ENCODE data around the gene BRMS1L. TPM values are rescaled to one million over a fixed set of nuclear protein-coding genes. Genes with fewer than 3 reads are reported as not detected.

BRMS1L gene
- total and polyA plus RNA-seq, 9 donors = 4.0 to 13.3 (median 9.8) TPM

DNA sequence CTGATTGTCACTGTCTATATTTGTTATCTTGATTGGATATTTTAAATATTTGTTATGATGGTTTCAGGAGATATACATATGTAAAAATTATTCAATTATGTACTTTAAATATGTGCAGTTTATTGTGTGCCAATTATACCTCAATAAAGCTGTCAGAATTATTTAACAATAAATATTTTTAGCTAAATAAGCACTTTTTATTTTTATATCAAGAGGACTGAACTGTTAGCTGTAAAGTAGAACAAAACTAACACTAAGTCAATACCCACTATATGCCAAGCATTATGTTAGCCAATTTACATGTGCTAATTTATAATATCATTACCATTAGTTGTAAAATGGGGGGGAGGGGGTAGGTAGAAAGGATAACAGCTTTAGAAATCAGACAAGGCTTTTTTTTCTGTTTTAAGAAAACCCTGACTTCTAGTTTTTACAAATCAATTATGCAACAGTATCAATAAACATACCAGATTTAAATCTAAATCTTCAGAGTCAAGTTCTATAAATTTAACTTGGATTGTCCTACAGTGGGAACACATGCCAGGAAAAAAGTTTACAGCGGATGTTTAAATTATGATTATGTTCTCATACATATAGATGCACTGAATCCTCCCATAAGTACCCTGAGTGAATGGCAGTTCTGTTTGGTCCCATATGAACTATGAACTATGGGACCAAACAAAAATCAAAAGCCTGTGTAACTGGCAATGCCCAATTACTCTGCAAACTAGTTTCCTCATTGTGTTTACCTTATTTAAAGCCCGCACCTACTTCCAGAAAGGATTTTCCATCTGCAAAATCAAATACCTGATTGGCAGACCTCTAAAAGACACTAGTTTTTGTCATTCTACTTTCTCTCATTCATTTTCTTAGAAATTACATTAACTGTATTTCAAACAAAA lies 19.9 kb upstream of the BRMS1L start:
- Histone ChIP-seq H3K27ac (no peak overlapping the region), H3K36me3 (no peaks in the 10 kb centered on the region), H3K4me1 (ENCODE audit: insufficient read depth) (peaks cover 9% of the 10 kb centered on the region), H3K4me3 (no peak overlapping the region), H3K27me3 (no peaks in the 10 kb centered on the region), H3K9me3 (no peaks in the 10 kb centered on the region)
- intact Hi-C loops (cut with DNase I) = no loop called here
- 89 to 90% (median 90%) methylated on average over 2 of the region's 2 CpGs for WGBS, 3 donors
- TF ChIP-seq POLR2A (IDR thresholded peaks at IDR 0.05) = no peak
- TF ChIP-seq EP300 (IDR thresholded peaks at IDR 0.05) = no peak
- TF ChIP-seq, protein P1, sequence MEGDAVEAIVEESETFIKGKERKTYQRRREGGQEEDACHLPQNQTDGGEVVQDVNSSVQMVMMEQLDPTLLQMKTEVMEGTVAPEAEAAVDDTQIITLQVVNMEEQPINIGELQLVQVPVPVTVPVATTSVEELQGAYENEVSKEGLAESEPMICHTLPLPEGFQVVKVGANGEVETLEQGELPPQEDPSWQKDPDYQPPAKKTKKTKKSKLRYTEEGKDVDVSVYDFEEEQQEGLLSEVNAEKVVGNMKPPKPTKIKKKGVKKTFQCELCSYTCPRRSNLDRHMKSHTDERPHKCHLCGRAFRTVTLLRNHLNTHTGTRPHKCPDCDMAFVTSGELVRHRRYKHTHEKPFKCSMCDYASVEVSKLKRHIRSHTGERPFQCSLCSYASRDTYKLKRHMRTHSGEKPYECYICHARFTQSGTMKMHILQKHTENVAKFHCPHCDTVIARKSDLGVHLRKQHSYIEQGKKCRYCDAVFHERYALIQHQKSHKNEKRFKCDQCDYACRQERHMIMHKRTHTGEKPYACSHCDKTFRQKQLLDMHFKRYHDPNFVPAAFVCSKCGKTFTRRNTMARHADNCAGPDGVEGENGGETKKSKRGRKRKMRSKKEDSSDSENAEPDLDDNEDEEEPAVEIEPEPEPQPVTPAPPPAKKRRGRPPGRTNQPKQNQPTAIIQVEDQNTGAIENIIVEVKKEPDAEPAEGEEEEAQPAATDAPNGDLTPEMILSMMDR (IDR thresholded peaks at IDR 0.05) = no peak
- DNase-seq = no peak

DNA sequence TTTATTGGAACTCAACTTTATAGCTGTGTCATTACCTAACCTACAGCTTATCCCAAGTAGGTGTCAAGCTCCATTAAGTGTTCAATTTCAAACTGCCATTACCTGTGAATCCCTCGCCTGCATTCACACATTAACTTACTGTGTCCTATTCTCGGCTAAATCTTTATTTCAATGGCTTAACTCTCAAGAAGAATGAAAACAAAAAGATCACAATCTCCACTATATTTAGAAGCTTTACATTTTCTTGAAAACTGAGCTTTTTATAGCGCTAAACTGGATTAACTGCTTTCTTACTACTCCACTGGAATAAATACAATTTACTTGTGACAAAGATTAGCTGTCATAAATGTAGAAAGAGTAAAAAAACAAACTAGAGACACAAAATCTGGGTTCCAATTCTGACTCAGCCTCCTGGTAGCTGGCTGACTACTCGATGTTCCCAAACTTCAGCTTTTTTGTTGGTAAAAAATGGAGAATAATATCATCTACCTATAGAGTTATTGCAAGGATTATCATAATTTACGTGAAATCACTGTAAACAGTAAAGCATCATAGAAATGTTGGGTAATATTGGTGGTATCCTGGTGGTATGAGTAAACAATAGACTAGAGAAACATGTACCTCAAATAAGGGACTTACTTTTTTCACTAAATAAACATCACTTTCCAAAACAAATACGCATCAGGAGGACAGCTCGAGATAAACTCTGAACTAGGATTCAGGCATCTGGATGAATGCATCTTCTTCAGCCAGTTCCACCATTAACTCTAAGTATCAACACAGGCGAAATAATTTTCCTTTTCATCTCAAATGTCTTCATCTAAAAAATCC lies 18.8 kb upstream of the BRMS1L start:
- no peaks in the 10 kb centered on the region for H3K9me3 ChIP-seq
- DNase-seq = no peak
- no peak for TF ChIP-seq EP300 (IDR thresholded peaks at IDR 0.05)
- TF ChIP-seq, protein P1 (IDR thresholded peaks at IDR 0.05) = no peak
- TF ChIP-seq POLR2A (IDR thresholded peaks at IDR 0.05) = no peak
- H3K4me3 ChIP-seq = peak overlapping the region; percentile 85
- WGBS, 3 donors = 51 to 61% (median 56%) methylated on average over 8 of the region's 8 CpGs
- H3K4me1 ChIP-seq (ENCODE audit: insufficient read depth) = peaks cover 9% of the 10 kb centered on the region
- no peaks in the 10 kb centered on the region for H3K36me3 ChIP-seq
- intact Hi-C loops (cut with DNase I) = no loop called here
- no peaks in the 10 kb centered on the region for H3K27me3 ChIP-seq
- H3K27ac ChIP-seq = no peak overlapping the region

DNA sequence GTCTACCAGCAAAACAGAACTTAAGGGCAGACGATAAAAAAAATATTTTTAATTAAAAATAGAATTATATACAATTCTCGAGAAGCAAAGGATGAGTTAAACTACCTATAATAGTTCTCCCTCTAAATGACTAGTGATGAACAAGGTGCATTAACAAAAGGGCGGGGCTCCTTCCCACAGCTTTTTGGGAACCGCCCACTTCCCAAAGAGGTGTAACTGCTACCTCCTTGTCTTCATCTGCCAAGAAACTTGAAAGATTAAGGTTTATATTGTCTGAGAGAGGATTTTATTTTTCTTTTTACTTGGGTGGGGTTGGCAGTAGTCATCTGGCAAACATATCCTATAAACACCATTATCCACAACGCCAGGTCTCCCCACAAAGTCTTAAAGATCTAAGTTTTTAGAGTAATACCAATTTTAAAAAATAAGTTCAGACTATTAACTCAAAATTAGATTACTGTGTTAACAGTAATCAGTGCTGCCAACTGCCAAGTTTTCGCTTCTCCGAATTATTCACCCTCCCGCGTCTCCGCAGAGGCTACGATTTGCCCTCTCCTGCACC lies 18.0 kb upstream of the BRMS1L start:
- peak overlapping the region; percentile 85 for H3K4me3 ChIP-seq
- H3K27me3 ChIP-seq = no peaks in the 10 kb centered on the region
- H3K36me3 ChIP-seq = no peaks in the 10 kb centered on the region
- no peaks in the 10 kb centered on the region for H3K9me3 ChIP-seq
- no peak for DNase-seq
- TF ChIP-seq EP300 (IDR thresholded peaks at IDR 0.05) = no peak
- TF ChIP-seq, protein P1 (IDR thresholded peaks at IDR 0.05) = no peak
- TF ChIP-seq POLR2A (IDR thresholded peaks at IDR 0.05) = no peak
- peaks cover 6% of the 10 kb centered on the region for H3K4me1 ChIP-seq (ENCODE audit: insufficient read depth)
- intact Hi-C loops (cut with DNase I) = no loop called here
- 1% methylated on average over 11 of the region's 11 CpGs for WGBS, 3 donors
- H3K27ac ChIP-seq = peak overlapping the region; percentile 70 to 87
